CD4-positive, alpha-beta T cell treated with Interleukin-21 for 1 hour (primary cell): ENCODE results near the gene RAB3A.

Experiments
- DNase-seq: peaks from one replicate; pipeline ENCODE4 v3.0.0-alpha.2; 2020

The RAB3A gene

GRCh38 chr19:18196511-18196845, 7.4 kb downstream of the RAB3A start:
- DNase-seq = no peak

- DNase-seq = peak; percentile 43
These were observed 9.1 kb downstream of the RAB3A start for GRCh38 chr19:18194554-18195238.

- DNase-seq = no peak
These were observed 9.7 kb downstream of the RAB3A start for GRCh38 chr19:18194181-18194530.

GRCh38 chr19:18193388-18194180, 10.3 kb downstream of the RAB3A start:
- no peak for DNase-seq

GRCh38 chr19:18192673-18193387, 11.0 kb downstream of the RAB3A start, which contains the start of gene MPV17L2:
MPV17L2 (plus strand) TSS chr19:18193218; CDS start chr19:18193282, 64 bp downstream.
- DNase-seq = peak; percentile 100

- no peak for DNase-seq
These were observed 12.2 kb downstream of the RAB3A start for GRCh38 chr19:18191640-18192062.

GRCh38 chr19:18190278-18190677, 13.6 kb downstream of the RAB3A start:
- no peak for DNase-seq

- no peak for DNase-seq
These were observed 18.3 kb downstream of the RAB3A start for GRCh38 chr19:18185538-18185937.

- DNase-seq = no peak
These were observed 20.3 kb downstream of the RAB3A start for GRCh38 chr19:18183529-18183928.

- no peak for DNase-seq
These were observed 23.9 kb downstream of the RAB3A start for GRCh38 chr19:18179957-18180356.

GRCh38 chr19:18176367-18177310, 27.2 kb downstream of the RAB3A start:
- DNase-seq = no peak

- no peak for DNase-seq
These were observed 28.9 kb downstream of the RAB3A start for GRCh38 chr19:18174983-18175382.

GRCh38 chr19:18173572-18174288, 30.1 kb downstream of the RAB3A start, which contains the start of gene IFI30:
IFI30 (plus strand) TSS chr19:18173813; CDS start chr19:18173842, 29 bp downstream.
- peak; percentile 71 for DNase-seq

- DNase-seq = peak; percentile 36
These were observed 30.7 kb downstream of the RAB3A start for GRCh38 chr19:18173054-18173571.

- DNase-seq = no peak
These were observed 31.4 kb downstream of the RAB3A start for GRCh38 chr19:18172331-18173053.

- peak; percentile 20 for DNase-seq
These were observed 32.1 kb downstream of the RAB3A start for GRCh38 chr19:18171605-18172327.

GRCh38 chr19:18170714-18171255, 33.1 kb downstream of the RAB3A start:
- peak; percentile 28 for DNase-seq

GRCh38 chr19:18168673-18169381, 35.0 kb downstream of the RAB3A start:
- DNase-seq = no peak
